Measurements from ENCODE around the gene ZNF175. TPM values are rescaled to one million over a fixed set of nuclear protein-coding genes. Genes with fewer than 3 reads are reported as not detected.

Gene ZNF175
- total RNA-seq, 1 experiment from 2014 or later = 9.3 TPM

GRCh38 chr19:51572908-51573307 is 1.8 kb downstream of the ZNF175 start (continued):
- TF ChIP-seq, protein P1, sequence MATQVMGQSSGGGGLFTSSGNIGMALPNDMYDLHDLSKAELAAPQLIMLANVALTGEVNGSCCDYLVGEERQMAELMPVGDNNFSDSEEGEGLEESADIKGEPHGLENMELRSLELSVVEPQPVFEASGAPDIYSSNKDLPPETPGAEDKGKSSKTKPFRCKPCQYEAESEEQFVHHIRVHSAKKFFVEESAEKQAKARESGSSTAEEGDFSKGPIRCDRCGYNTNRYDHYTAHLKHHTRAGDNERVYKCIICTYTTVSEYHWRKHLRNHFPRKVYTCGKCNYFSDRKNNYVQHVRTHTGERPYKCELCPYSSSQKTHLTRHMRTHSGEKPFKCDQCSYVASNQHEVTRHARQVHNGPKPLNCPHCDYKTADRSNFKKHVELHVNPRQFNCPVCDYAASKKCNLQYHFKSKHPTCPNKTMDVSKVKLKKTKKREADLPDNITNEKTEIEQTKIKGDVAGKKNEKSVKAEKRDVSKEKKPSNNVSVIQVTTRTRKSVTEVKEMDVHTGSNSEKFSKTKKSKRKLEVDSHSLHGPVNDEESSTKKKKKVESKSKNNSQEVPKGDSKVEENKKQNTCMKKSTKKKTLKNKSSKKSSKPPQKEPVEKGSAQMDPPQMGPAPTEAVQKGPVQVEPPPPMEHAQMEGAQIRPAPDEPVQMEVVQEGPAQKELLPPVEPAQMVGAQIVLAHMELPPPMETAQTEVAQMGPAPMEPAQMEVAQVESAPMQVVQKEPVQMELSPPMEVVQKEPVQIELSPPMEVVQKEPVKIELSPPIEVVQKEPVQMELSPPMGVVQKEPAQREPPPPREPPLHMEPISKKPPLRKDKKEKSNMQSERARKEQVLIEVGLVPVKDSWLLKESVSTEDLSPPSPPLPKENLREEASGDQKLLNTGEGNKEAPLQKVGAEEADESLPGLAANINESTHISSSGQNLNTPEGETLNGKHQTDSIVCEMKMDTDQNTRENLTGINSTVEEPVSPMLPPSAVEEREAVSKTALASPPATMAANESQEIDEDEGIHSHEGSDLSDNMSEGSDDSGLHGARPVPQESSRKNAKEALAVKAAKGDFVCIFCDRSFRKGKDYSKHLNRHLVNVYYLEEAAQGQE (IDR thresholded peaks at IDR 0.05; ENCODE audit: low read depth) = no peak
- TF ChIP-seq FOSL1 (IDR thresholded peaks at IDR 0.05; ENCODE audit: low read depth) = no peak

- Histone ChIP-seq H3K9ac (ENCODE audit: low read length) (no peak overlapping the region), H3K27ac (ENCODE audit: low read depth, low read length) (no peak overlapping the region), H3K79me2 (ENCODE audit: insufficient read depth, low read length) (peaks cover 13% of the 10 kb centered on the region), H3K36me3 (ENCODE audit: control insufficient read depth in 1 of 2, insufficient read depth in 2 of 2, low read length in 2 of 2) (peaks cover 0 to 14% of the 10 kb centered on the region in 2 experiments; a peak in 3 of 4 replicates), H3K4me1 (ENCODE audit: control insufficient read depth in 1 of 2, insufficient read depth in 2 of 2, low read length in 2 of 2) (peaks cover 5 to 10% of the 10 kb centered on the region in 2 experiments; a peak in 2 of 4 replicates), H3K27me3 (ENCODE audit: insufficient read depth, low read length) (no peaks in the 10 kb centered on the region), H3K4me3 (replicated peaks in 1 of 2; ENCODE audit: low read depth in 1 of 2, low read length in 2 of 2) (no peak overlapping the region), H3K9me2 (ENCODE audit: insufficient read depth) (no peaks in the 10 kb centered on the region), H3K9me3 (ENCODE audit: control insufficient read depth in 1 of 2, insufficient read depth in 1 of 2, low read depth in 1 of 2, low read length in 2 of 2) (no peaks in the 10 kb centered on the region), H3K4me2 (ENCODE audit: low read length) (no peak overlapping the region), H4K20me1 (ENCODE audit: insufficient read depth) (no peaks in the 10 kb centered on the region), H2AFZ (ENCODE audit: low read depth, low read length, poor library complexity, severe bottlenecking) (no peak overlapping the region)
- ATAC-seq (no peak), DNase-seq (ENCODE audit: low read depth, low spot score) (no peak)
- BruUV-seq (replicated peaks) = no TSS peak
- intact Hi-C loops (cut with micrococcal nuclease) = no loop called here
- no peak for TF ChIP-seq FOSL1 (IDR thresholded peaks at IDR 0.05; ENCODE audit: low read depth)
- no peak for TF ChIP-seq CEBPB (IDR thresholded peaks at IDR 0.05; ENCODE audit: low read depth)
- TF ChIP-seq ZFX (IDR thresholded peaks at IDR 0.05) = no peak
- TF ChIP-seq, protein P1 (IDR thresholded peaks at IDR 0.05; ENCODE audit: low read depth) = no peak
- TF ChIP-seq RAD21 (IDR thresholded peaks at IDR 0.05; ENCODE audit: low read depth) = no peak
- no peak for TF ChIP-seq POLR2AphosphoS5 (IDR thresholded peaks at IDR 0.05; ENCODE audit: low read depth, low read length)
- no peak for TF ChIP-seq EZH2phosphoT487 (IDR thresholded peaks at IDR 0.05; ENCODE audit: borderline replicate concordance)
- no peak for TF ChIP-seq SIN3A (IDR thresholded peaks at IDR 0.05; ENCODE audit: low read depth)
- no peak for TF ChIP-seq JUND (IDR thresholded peaks at IDR 0.05)
- TF ChIP-seq YY1 (IDR thresholded peaks at IDR 0.05; ENCODE audit: extremely low read depth, insufficient replicate concordance, low read depth, low read length) = no peak
- TF ChIP-seq, protein P2, sequence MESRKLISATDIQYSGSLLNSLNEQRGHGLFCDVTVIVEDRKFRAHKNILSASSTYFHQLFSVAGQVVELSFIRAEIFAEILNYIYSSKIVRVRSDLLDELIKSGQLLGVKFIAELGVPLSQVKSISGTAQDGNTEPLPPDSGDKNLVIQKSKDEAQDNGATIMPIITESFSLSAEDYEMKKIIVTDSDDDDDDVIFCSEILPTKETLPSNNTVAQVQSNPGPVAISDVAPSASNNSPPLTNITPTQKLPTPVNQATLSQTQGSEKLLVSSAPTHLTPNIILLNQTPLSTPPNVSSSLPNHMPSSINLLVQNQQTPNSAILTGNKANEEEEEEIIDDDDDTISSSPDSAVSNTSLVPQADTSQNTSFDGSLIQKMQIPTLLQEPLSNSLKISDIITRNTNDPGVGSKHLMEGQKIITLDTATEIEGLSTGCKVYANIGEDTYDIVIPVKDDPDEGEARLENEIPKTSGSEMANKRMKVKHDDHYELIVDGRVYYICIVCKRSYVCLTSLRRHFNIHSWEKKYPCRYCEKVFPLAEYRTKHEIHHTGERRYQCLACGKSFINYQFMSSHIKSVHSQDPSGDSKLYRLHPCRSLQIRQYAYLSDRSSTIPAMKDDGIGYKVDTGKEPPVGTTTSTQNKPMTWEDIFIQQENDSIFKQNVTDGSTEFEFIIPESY (IDR thresholded peaks at IDR 0.05; ENCODE audit: extremely low read depth, insufficient replicate concordance, low read length) = no peak
- TF ChIP-seq ELF1 (IDR thresholded peaks at IDR 0.05; ENCODE audit: borderline replicate concordance, low read depth) = no peak
- no peak for TF ChIP-seq CBX3 (IDR thresholded peaks at IDR 0.05; ENCODE audit: low read depth)
- TF ChIP-seq EZH2 (IDR thresholded peaks at IDR 0.05) = no peak
- TF ChIP-seq EGR1 (IDR thresholded peaks at IDR 0.05; ENCODE audit: low read depth) = no peak
- no peak for TF ChIP-seq SRF (IDR thresholded peaks at IDR 0.05; ENCODE audit: low read depth)
- no peak for TF ChIP-seq SP1 (IDR thresholded peaks at IDR 0.05; ENCODE audit: low read depth)
- POLR2A ChIA-PET = no interaction called here
- RAD21 ChIA-PET (ENCODE audit: low non-redundant PET in 1 of 2, low total read pairs in 2 of 2, uncharacterized antibody in 2 of 2, unreplicated experiment in 2 of 2) = no interaction called here
- CTCF ChIA-PET = no interaction called here
Observed at GRCh38 chr19:51573331-51573730, 2.2 kb downstream of the ZNF175 start.

Measured in HCT116 (cell line).